Prostate gland (tissue), 2 donors: ENCODE measurements around the gene BAIAP2.

Experiments used
- CTCF ChIP-seq, 4 experiments: fragments of 200-600 bp in 2 of 4; fragments of 450-650 bp in 2 of 4; sonication (generic) in 2 of 4; IDR thresholded peaks; 1 replicate in 3 of 4; 2 replicates in 1 of 4; pipeline ENCODE4 v1.5.1; 2016 to 2019; ENCODE audit warnings: antibody characterized with exemption in 4 of 4, mild to moderate bottlenecking in 2 of 4, moderate library complexity in 2 of 4
- POLR2AphosphoS5 ChIP-seq: sonication (generic); formaldehyde crosslinking; IDR thresholded peaks from one replicate; pipeline ENCODE4 v1.6.1; 2017; ENCODE audit warnings: antibody characterized with exemption

- no peak for TF ChIP-seq CTCF (IDR thresholded peaks at IDR 0.05)
- no peak for TF ChIP-seq POLR2AphosphoS5
These were observed 36.0 kb upstream of the BAIAP2 start for GRCh38 chr17:80998748-80999535.
